HG03064 (cell line): Measurements from ENCODE around the gene SRSF5.
"Not testable (repeated sequence)": the region's sequence is repeated elsewhere in the genome, so short reads cannot be mapped to it uniquely, and the experiment has no call there.

Source experiments
- ATAC-seq: cut with Tn5 transposase; IDR thresholded peaks from one replicate; pipeline ENCODE4 v1.9.1; 2021; ENCODE audit warnings: low read depth; ENCODE audit not compliant: unreplicated experiment

SRSF5 gene

DNA sequence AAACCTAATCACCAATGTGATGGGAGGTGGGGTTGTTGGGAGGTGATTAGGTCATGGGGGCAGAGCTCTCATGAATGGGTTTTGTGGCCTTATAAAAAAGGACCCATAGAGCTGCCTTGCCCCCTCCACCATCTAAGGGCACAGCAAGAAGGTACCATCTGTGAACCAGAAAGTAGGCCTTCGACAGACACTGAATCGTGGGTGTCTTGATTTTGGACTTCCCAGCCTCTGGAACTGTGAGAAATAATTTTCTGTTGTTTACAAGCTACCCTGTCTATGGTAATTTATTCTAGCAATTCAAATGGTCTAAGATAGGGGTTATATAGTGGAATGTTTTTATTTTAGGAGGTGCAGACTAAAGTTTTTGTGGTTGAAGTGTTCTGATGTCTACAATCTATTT, 38.0 kb downstream of the SRSF5 start:
- no peak for ATAC-seq

- ATAC-seq, result no peak
These were observed 40.2 kb downstream of the SRSF5 start for GRCh38 chr14:69807192-69807591.

GRCh38 chr14:69808919-69809808, 42.2 kb downstream of the SRSF5 start:
- ATAC-seq, result no peak

GRCh38 chr14:69811227-69811867, 44.4 kb downstream of the SRSF5 start:
- ATAC-seq, result no peak

GRCh38 chr14:69811868-69812252, 44.9 kb downstream of the SRSF5 start:
- no peak for ATAC-seq

GRCh38 chr14:69812711-69813110, 45.8 kb downstream of the SRSF5 start:
- no peak for ATAC-seq

GRCh38 chr14:69813346-69813745, 46.4 kb downstream of the SRSF5 start:
- ATAC-seq, result not testable (repeated sequence)

GRCh38 chr14:69814397-69814796, 47.5 kb downstream of the SRSF5 start:
- no peak for ATAC-seq

- ATAC-seq, result no peak
These were observed 48.6 kb downstream of the SRSF5 start for GRCh38 chr14:69815556-69815955.

DNA sequence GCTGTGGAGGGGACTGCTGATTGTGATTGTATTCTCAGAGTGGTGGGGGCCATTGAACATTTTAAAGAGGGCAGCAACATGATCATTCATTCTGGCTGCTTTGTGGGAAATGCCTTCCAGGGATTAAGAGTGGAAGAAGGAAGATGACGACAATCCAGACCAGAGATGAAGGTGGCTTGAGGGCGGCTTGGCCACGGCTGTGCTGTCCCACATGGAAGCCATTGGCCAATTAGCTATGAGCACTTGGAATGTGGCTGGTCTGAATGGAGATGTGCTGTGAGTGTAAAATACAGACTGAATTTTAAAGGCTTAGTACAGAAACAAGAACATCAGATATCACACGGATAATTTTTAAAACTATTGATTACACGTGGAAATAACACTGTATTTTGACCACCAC, 49.3 kb downstream of the SRSF5 start:
- no peak for ATAC-seq

- ATAC-seq, result no peak
These were observed 51.8 kb downstream of the SRSF5 start for GRCh38 chr14:69818758-69819191.

GRCh38 chr14:69819607-69820006, 52.7 kb downstream of the SRSF5 start:
- no peak for ATAC-seq

GRCh38 chr14:69820991-69821390, 54.0 kb downstream of the SRSF5 start:
- ATAC-seq, result no peak
